Uterus (tissue), 4 donors: ENCODE data around the gene ZBTB46. TPM values are rescaled to one million over a fixed set of nuclear protein-coding genes. Genes with fewer than 3 reads are reported as not detected.
A peak's percentile ranks its signal among the peaks of the same experiment; 100 is the strongest.
"Not testable (repeated sequence)": the region's sequence is repeated elsewhere in the genome, so short reads cannot be mapped to it uniquely, and the experiment has no call there.

Experiments
- DNase-seq, 2 donors: peaks; one replicate each; pipeline ENCODE4 v3.0.0-alpha.2; 2019 to 2020
- H3K27ac ChIP-seq, 2 donors: fragments of 200-600 bp; sonication (generic); 1 replicate in 1 of 2; 2 replicates in 1 of 2; pipeline ENCODE4 v1.5.1; 2016 to 2018
- H3K27me3 ChIP-seq, 2 donors: fragments of 200-600 bp; sonication (generic); one replicate each; pipeline ENCODE4 v1.5.1; 2018 to 2019; ENCODE audit warnings: control low read depth in 1 of 2
- H3K36me3 ChIP-seq, 2 donors: fragments of 200-600 bp; sonication (generic); one replicate each; pipeline ENCODE4 v1.5.1; 2019; ENCODE audit warnings: control low read depth in 1 of 2
- H3K4me1 ChIP-seq, 2 donors: fragments of 200-600 bp; sonication (generic); one replicate each; pipeline ENCODE4 v1.5.1; 2018 to 2019; ENCODE audit warnings: control low read depth in 1 of 2
- H3K4me3 ChIP-seq, 2 donors: fragments of 200-600 bp; sonication (generic); 1 replicate in 1 of 2; 2 replicates in 1 of 2; pipeline ENCODE4 v1.5.1; 2018 to 2019; ENCODE audit warnings: mild to moderate bottlenecking in 1 of 2
- H3K9me3 ChIP-seq, 2 donors: fragments of 200-600 bp; sonication (generic); one replicate each; pipeline ENCODE4 v1.5.1; 2019; ENCODE audit warnings: control low read depth in 1 of 2
- CTCF ChIP-seq, 4 experiments: fragments of 200-600 bp in 2 of 4; fragments of 450-650 bp in 2 of 4; sonication (generic) in 2 of 4; IDR thresholded peaks; one replicate each; pipeline ENCODE4 v1.5.1; 2016 to 2019; ENCODE audit warnings: antibody characterized with exemption in 4 of 4, mild to moderate bottlenecking in 2 of 4, moderate library complexity in 1 of 4
- POLR2A ChIP-seq, 2 donors: fragments of 450-650 bp; IDR thresholded peaks; one replicate each; pipeline ENCODE4 v1.6.1; 2016; ENCODE audit warnings: antibody characterized with exemption in 2 of 2, mild to moderate bottlenecking in 1 of 2, moderate library complexity in 1 of 2
- intact Hi-C: fragments of 100-400 bp; cut with DNase I; formaldehyde crosslinking; loops from one replicate; pipeline ENCODE4 v1.15.1; 2023; ENCODE audit warnings: low total_unique reads
- total RNA-seq, 4 donors: library from RNA; depleted of rRNA in 3 of 4; stranded (reverse); fragments of >200 nt in 3 of 4; gene quantifications; one replicate each; pipeline versions ENCODE4 v1.1.0 to v1.2.4, GENCODE V29; 2014 to 2023
- donor health status: DM: yes; HTN: yes; CAD: no.

ZBTB46 gene
- total RNA-seq = 10 to 100 TPM in 3 of 4 donors, 1 to 10 TPM in 1; 5.0 to 62.8 (median 38.8) TPM

DNA sequence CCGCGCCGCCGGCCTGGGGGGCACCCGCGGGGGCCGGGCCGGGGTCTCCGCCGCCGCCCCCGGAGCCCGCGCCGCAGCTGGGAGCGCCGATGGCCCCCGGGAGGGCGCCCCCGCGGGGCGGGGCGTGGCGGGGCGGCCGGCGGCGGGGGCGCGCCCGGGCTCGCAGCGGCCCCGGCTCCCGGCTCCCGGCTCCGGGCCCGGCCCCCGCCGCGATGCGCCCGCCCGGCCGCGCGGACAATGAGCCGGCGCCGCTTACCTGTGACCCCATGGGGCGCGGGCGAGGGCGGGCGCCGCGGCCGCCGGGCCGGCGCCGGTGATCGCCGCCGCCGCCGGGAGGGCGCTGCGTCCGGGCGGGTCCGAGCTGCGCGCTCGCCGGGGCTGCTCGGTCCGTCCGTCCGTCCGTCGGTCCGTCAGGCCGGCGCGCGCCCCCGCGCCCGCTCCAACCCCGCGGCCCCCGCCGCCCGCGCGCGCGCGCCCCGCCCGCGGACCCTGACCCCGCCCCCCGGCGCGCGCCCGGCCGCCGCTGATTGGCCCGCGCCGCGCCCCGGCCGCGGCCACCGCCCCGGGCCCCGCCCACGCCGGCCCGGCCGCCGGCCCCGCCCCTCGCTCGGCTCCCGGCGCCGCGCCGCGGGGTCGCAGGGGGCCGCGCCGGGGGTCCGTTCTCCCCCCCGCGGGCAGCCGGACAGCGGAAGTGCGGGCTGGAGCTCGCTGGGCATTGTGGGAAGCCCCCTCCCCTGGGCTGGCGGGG is at the start of gene ZBTB46:
TSS of gene ZBTB46 (minus strand) at position 424 of the 748 bp plus-strand sequence. CDS start 40,507 bp downstream, outside the sequence.
- intact Hi-C loops = no loop called here
- Histone ChIP-seq H3K36me3 (no peaks in the 10 kb centered on the region), H3K27me3 (no peaks in the 10 kb centered on the region), H3K4me3 (peak within 1 kb of the TSS; percentile 38 to 88), H3K9me3 (no peaks in the 10 kb centered on the region), H3K4me1 (peaks cover 0 to 24% of the 10 kb centered on the region in 2 donors), H3K27ac (peak within 1 kb of the TSS; percentile 77 to 87)
- TF ChIP-seq CTCF (IDR thresholded peaks at IDR 0.05) (no peak), POLR2A (IDR thresholded peaks at IDR 0.05) (peak in 1 of 2 donors; percentile 31)
- DNase-seq = peak; percentile 41 to 57

DNA sequence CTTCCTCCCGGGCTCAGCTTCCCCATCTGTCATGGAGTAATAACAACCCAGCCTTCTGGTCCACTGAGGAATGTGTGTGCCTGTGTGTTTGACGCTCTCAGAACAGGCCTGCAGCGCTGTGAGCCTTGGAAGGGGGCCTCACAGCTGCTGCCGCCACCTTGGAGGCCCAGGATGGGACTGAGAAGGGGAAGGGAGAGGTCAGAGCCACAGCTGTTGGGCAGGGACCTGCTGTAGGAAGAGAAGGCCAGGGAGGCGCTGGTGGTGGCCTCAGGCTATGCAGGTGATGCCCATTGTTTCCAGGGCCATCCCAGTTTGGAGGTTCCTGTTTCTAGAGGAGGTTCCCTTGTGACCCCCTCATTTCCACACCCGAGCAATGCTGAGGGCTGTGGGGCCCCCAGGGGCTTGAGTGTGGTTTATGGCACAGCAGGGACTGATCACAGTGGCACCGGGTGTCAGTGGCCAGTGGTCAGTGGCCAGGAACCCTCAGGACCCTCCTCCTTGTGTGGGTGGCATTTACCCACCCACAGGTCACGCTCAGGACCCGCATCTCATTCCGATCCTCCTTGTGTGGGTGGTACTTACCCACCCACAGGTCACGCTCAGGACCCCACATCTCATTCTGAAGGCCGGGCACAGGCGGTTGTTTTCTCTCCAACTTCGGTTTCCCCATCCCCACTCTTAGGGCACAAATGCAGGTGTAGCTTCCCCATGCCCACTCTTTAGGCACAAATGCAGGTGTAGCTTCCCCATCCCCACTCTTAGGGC is 48.0 kb upstream of the ZBTB46 start:
- Histone ChIP-seq H3K36me3 (no peaks in the 10 kb centered on the region), H3K27me3 (no peaks in the 10 kb centered on the region), H3K4me3 (no peak overlapping the region), H3K27ac (no peak overlapping the region), H3K4me1 (no peaks in the 10 kb centered on the region), H3K9me3 (no peaks in the 10 kb centered on the region)
- TF ChIP-seq POLR2A (IDR thresholded peaks at IDR 0.05) = no peak
- no peak for TF ChIP-seq CTCF (IDR thresholded peaks at IDR 0.05)
- DNase-seq = no peak
- intact Hi-C loops = no loop called here

GRCh38 chr20:63877755-63878470 is 46.8 kb upstream of the ZBTB46 start:
- Histone ChIP-seq H3K27me3 (no peaks in the 10 kb centered on the region), H3K4me1 (no peaks in the 10 kb centered on the region), H3K36me3 (no peaks in the 10 kb centered on the region), H3K9me3 (no peaks in the 10 kb centered on the region), H3K27ac (no peak overlapping the region), H3K4me3 (no peak overlapping the region)
- DNase-seq = no peak
- intact Hi-C loops = no loop called here
- no peak for TF ChIP-seq POLR2A (IDR thresholded peaks at IDR 0.05)
- no peak for TF ChIP-seq CTCF (IDR thresholded peaks at IDR 0.05)

- no peaks in the 10 kb centered on the region for H3K36me3 ChIP-seq
- DNase-seq = no peak
- H3K27ac ChIP-seq = no peak overlapping the region
- H3K27me3 ChIP-seq = no peaks in the 10 kb centered on the region
- intact Hi-C loops = no loop called here
- no peaks in the 10 kb centered on the region for H3K9me3 ChIP-seq
- TF ChIP-seq CTCF (IDR thresholded peaks at IDR 0.05) = no peak
- TF ChIP-seq POLR2A (IDR thresholded peaks at IDR 0.05) = no peak
- H3K4me3 ChIP-seq = no peak overlapping the region
- no peaks in the 10 kb centered on the region for H3K4me1 ChIP-seq
These were observed 45.5 kb upstream of the ZBTB46 start for GRCh38 chr20:63876489-63877036.

GRCh38 chr20:63874241-63874640 is 43.2 kb upstream of the ZBTB46 start:
- intact Hi-C loops, H3K4me1 ChIP-seq, H3K27ac ChIP-seq, H3K36me3 ChIP-seq, H3K27me3 ChIP-seq, H3K9me3 ChIP-seq, H3K4me3 ChIP-seq, DNase-seq: not testable (repeated sequence)
